GM21528 (cell line): ENCODE results near the gene SOX18.
"Not testable (repeated sequence)": the region's sequence is repeated elsewhere in the genome, so short reads cannot be mapped to it uniquely, and the experiment has no call there.

Source experiments
- ATAC-seq: cut with Tn5 transposase; IDR thresholded peaks from one replicate; pipeline ENCODE4 v1.9.1; 2021; ENCODE audit warnings: mild to moderate bottlenecking, moderate library complexity; ENCODE audit not compliant: unreplicated experiment, low FRiP score

Gene SOX18

GRCh38 chr20:64025101-64025825 lies 24.2 kb downstream of the SOX18 start:
- ATAC-seq: no peak

- ATAC-seq: no peak
Measured at GRCh38 chr20:64024141-64024990, 25.1 kb downstream of the SOX18 start.

GRCh38 chr20:64023361-64024140 lies 25.9 kb downstream of the SOX18 start:
- ATAC-seq: no peak

- no peak for ATAC-seq
Measured at GRCh38 chr20:64022671-64023360, 26.6 kb downstream of the SOX18 start.

GRCh38 chr20:64021124-64021975 lies 28.1 kb downstream of the SOX18 start:
- no peak for ATAC-seq

- ATAC-seq: no peak
Measured at GRCh38 chr20:64015635-64016034, 33.8 kb downstream of the SOX18 start.

GRCh38 chr20:64012385-64013154 lies 36.9 kb downstream of the SOX18 start:
- not testable (repeated sequence) for ATAC-seq

GRCh38 chr20:64011366-64011779 lies 38.1 kb downstream of the SOX18 start:
- ATAC-seq: no peak

- no peak for ATAC-seq
Measured at GRCh38 chr20:64010711-64011237, 38.7 kb downstream of the SOX18 start.

GRCh38 chr20:64009811-64010387 lies 39.5 kb downstream of the SOX18 start:
- ATAC-seq: no peak

- no peak for ATAC-seq
Measured at GRCh38 chr20:64006902-64007301, 42.5 kb downstream of the SOX18 start.

- ATAC-seq: no peak
Measured at GRCh38 chr20:64006490-64006889, 42.9 kb downstream of the SOX18 start.

GRCh38 chr20:64005394-64005793 lies 44.0 kb downstream of the SOX18 start:
- no peak for ATAC-seq

- no peak for ATAC-seq
Measured at GRCh38 chr20:64003960-64004725, 45.3 kb downstream of the SOX18 start.

- no peak for ATAC-seq
Measured at GRCh38 chr20:64001607-64002011, 47.8 kb downstream of the SOX18 start.

GRCh38 chr20:64000906-64001305 lies 48.5 kb downstream of the SOX18 start:
- ATAC-seq: no peak
